Measurements from ENCODE around the gene MBD4.
"Not testable (repeated sequence)": the region's sequence is repeated elsewhere in the genome, so short reads cannot be mapped to it uniquely, and the experiment has no call there.

The MBD4 gene

GRCh38 chr3:129439817-129440617 is at the start of gene MBD4, which contains the start of gene IFT122:
TSS of gene MBD4 (minus strand) at chr3:129439948. CDS start at chr3:129439833, 115 bp downstream.
TSS of gene IFT122 (plus strand) at chr3:129440224. CDS start at chr3:129440331, 107 bp downstream.
- peak; percentile 99 for DNase-seq

- DNase-seq = not testable (repeated sequence)
Observed at GRCh38 chr3:129489258-129489657, 49.5 kb upstream of the MBD4 start.

GRCh38 chr3:129487868-129488335 is 48.2 kb upstream of the MBD4 start:
- not testable (repeated sequence) for DNase-seq

GRCh38 chr3:129487183-129487867 is 47.6 kb upstream of the MBD4 start:
- no peak for DNase-seq

GRCh38 chr3:129486664-129487035 is 46.9 kb upstream of the MBD4 start:
- DNase-seq = no peak

- DNase-seq = no peak
Observed at GRCh38 chr3:129485721-129486663, 46.2 kb upstream of the MBD4 start.

GRCh38 chr3:129485146-129485545 is 45.4 kb upstream of the MBD4 start:
- DNase-seq = not testable (repeated sequence)

- DNase-seq = no peak
Observed at GRCh38 chr3:129483870-129484269, 44.1 kb upstream of the MBD4 start.

GRCh38 chr3:129482721-129483120 is 43.0 kb upstream of the MBD4 start:
- no peak for DNase-seq

- no peak for DNase-seq
Observed at GRCh38 chr3:129481766-129482332, 42.1 kb upstream of the MBD4 start.

GRCh38 chr3:129481225-129481765 is 41.5 kb upstream of the MBD4 start:
- DNase-seq = not testable (repeated sequence)

- DNase-seq = no peak
Observed at GRCh38 chr3:129476586-129476985, 36.8 kb upstream of the MBD4 start.

GRCh38 chr3:129475863-129476262 is 36.1 kb upstream of the MBD4 start:
- no peak for DNase-seq

GRCh38 chr3:129474984-129475804 is 35.4 kb upstream of the MBD4 start:
- no peak for DNase-seq

- no peak for DNase-seq
Observed at GRCh38 chr3:129473769-129474152, 34.0 kb upstream of the MBD4 start.

- no peak for DNase-seq
Observed at GRCh38 chr3:129473067-129473768, 33.5 kb upstream of the MBD4 start.

- DNase-seq = no peak
Observed at GRCh38 chr3:129470861-129471260, 31.1 kb upstream of the MBD4 start.

GRCh38 chr3:129469026-129469425 is 29.3 kb upstream of the MBD4 start:
- DNase-seq = no peak

GRCh38 chr3:129467932-129468331 is 28.2 kb upstream of the MBD4 start:
- DNase-seq = no peak

- no peak for DNase-seq
Observed at GRCh38 chr3:129463716-129464115, 24.0 kb upstream of the MBD4 start.

- DNase-seq = no peak
Observed at GRCh38 chr3:129463094-129463493, 23.3 kb upstream of the MBD4 start.
